Fibroblast of pulmonary artery (primary cell): Measurements from ENCODE around the gene PRRC2A.
A peak's percentile ranks its signal among the peaks of the same experiment; 100 is the strongest.

ENCODE experiments used
- DNase-seq: peaks from one replicate; pipeline ENCODE4 v3.0.0-alpha.2; 2010; ENCODE audit warnings: low read depth
- H3K4me3 ChIP-seq: replicated peaks from 2 replicates; pipeline ENCODE4 v1.5.1; 2011; ENCODE audit warnings: low read depth, mild to moderate bottlenecking, control low read depth, low read length, moderate library complexity
- TF ChIP-seq, protein P1 (sequence below): IDR thresholded peaks from 2 replicates; pipeline ENCODE4 v1.5.1; 2011; ENCODE audit warnings: mild to moderate bottlenecking, control low read depth, low read length, inconsistent platforms; ENCODE audit errors: missing control alignments

Gene PRRC2A

DNA sequence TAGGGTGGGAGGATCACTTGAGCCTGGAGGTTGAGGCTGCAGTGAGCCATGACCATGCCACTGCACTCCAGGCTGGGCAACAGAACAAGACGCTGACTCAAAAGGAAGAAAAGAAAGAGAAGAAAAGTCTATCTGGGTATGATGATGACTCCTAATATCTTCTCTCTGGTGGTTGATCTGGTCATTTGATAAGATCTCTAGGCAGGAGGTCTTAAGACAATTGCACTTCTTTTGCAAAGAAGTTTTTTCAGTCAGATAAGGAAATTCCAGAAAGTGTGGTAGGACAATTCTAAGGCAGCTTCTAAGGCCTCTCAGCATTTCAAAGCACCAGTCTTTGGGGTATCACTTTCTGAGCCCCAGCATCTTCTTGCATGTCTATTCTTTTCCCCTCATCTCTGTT, 13.2 kb upstream of the PRRC2A start:
- no peak overlapping the region for H3K4me3 ChIP-seq
- TF ChIP-seq, protein P1, sequence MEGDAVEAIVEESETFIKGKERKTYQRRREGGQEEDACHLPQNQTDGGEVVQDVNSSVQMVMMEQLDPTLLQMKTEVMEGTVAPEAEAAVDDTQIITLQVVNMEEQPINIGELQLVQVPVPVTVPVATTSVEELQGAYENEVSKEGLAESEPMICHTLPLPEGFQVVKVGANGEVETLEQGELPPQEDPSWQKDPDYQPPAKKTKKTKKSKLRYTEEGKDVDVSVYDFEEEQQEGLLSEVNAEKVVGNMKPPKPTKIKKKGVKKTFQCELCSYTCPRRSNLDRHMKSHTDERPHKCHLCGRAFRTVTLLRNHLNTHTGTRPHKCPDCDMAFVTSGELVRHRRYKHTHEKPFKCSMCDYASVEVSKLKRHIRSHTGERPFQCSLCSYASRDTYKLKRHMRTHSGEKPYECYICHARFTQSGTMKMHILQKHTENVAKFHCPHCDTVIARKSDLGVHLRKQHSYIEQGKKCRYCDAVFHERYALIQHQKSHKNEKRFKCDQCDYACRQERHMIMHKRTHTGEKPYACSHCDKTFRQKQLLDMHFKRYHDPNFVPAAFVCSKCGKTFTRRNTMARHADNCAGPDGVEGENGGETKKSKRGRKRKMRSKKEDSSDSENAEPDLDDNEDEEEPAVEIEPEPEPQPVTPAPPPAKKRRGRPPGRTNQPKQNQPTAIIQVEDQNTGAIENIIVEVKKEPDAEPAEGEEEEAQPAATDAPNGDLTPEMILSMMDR = no peak
- no peak for DNase-seq

DNA sequence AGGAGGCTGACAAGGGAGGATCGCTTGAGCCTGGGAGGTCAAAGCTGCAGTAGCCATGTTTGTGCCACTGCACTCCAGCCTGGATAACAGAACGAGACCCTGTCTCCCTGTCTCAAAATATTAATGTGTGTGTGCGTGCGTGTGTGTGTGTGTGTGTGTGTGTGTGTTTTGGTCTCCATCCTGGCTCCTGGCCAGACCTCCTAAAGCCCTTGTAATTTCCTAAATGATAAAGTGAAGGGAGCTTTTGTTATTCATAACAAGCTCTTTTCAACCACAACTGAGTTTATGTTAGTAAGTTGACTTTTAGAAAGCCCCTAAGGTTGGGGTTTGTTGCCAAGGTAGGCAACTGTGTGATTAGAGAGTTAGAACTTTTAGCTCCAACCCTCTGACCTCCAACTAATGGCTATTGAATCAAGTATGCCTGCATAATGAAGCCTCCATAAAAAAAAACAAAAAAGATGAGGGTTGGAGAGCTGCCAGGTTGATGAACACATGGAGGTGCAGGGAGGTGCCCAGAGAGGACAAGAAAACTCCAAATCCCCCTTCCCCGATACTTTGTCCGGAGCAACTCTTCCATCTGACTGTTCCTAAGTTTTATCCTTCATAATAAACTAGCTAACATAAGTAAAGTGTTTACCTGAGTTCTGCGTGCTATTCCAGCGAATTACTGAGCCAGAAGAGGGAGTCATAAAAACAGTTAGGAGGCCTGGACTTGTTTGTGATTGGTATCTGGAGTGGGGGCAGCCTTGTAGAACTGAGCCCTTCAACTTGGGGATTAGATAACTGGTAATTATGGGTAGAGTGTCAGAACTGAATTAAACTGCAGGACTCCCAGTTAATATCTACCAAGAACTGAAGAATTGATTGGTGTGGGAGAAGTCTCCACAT, 10.8 kb upstream of the PRRC2A start:
- no peak overlapping the region for H3K4me3 ChIP-seq
- DNase-seq = peak; percentile 39
- TF ChIP-seq, protein P1 = no peak

DNA sequence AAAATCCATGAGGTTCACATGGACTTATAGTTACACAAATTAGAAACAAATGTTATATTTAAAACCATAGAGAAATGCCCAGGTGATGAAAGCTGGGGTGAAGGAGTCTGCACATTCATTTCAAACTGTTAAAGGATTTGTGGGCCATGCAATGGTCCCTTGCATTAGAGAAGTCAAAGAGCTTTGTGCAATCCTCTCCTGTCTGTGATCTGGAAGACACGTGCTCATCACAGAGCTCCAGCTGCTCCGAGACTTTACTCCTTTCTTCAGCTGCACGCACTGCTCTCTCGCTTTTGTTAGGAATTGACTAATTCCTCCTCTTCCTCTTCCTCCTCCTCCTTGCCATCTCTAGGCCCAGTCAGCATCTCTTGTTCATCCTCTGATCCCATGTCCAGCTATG, 9.5 kb upstream of the PRRC2A start:
- TF ChIP-seq, protein P1 = no peak
- DNase-seq = no peak
- H3K4me3 ChIP-seq = no peak overlapping the region

DNA sequence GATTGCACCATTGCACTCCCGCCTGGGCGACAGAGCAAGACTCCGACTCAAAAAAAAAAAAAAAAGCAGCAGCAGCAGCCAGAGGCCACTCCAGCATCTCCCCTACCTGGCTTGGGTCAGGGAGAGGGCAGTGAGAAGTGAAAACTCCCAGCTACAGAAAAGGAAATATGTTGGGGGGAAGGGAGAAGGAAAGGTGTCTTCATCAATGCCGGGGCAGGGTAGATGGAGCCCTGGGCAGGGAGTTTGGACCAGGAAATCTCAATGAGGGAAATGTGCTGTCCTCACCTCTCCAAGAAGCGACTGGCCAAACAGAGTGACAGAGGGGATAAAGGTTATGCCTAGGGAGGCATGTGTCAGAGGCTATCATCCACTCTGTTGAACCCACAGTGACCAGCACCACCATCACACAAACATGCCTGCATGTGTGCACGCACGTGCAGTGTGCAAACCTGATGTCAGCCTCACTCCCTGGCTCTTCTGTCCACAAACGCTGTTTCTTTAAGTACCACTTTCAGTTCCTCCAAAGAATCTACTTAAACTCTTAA, 6.4 kb upstream of the PRRC2A start:
- TF ChIP-seq, protein P1 = no peak
- no peak for DNase-seq
- no peak overlapping the region for H3K4me3 ChIP-seq

DNA sequence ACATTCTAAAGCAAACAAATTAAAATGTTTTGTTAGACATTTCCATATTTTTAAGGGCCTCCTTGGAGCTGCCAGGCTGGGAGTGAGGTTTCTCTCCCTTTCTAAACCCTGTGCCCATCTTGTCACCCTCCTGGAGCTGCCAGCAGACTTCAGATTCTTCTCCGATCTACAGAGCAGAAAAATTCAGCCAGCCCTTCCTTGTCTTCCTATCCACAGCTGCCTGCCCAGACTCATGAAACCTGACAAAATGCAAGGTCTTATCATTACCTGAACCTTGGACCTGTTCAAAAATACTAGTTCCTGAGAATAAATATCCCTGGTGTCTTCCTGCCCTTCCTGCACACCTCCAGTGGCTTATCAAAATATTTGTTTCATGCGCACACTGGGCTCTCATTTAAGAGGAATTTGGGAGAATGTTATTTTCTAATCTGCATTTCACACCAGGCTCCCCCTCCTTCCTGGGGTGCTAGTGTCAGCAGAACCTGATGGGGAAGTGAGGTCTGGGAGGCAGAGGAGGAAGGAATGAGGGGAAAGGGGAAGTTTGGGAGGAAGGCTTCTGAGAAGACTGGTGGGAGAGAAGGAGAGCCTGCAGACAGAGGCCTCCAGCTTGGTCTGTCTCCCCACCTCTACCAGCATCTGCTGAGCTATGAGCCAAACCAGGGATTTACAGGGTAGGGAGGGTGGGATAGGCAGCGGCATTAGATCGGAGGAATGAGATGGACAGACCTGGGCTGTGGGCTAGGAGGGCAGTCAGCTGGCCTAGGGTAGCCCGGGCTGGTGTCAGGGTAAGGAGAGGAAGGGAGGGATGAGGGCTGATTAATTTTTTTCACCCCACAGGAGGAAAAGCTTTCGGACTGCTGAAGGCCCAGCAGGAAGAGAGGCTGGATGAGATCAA, 5.6 kb upstream of the PRRC2A start, which contains the start of gene AIF1:
TSS of gene AIF1 (plus strand) at position 551 of the 895 bp plus-strand sequence. CDS start at position 647, 96 bp downstream.
- H3K4me3 ChIP-seq = no peak within 1 kb of the TSS
- DNase-seq = no peak
- TF ChIP-seq, protein P1 = no peak

DNA sequence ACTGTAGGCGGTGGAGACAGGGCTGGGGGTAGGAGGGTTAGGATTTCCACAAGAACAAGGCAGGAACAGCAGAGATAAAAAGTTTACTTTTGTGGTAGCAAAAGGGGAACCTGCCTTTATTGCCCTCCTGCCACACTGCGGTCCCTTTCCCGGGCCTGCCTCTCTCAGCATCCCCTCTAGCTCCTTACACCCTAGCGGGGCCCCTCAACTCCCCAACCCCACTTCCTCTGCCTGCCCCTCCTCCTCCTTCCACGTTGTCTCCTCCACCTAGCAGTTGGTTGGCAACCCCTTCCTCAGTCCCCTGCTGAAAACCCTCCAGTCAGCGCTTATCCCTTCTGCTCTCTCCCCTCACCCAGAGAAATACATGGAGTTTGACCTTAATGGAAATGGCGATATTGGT, 4.8 kb upstream of the PRRC2A start:
- DNase-seq = no peak
- H3K4me3 ChIP-seq = no peak overlapping the region
- TF ChIP-seq, protein P1 = no peak
